Measurements from ENCODE around the gene ERI3. TPM values are rescaled to one million over a fixed set of nuclear protein-coding genes. Genes with fewer than 3 reads are reported as not detected.

Gene ERI3
- total RNA-seq, 1 experiment from 2014 or later = 83.3 TPM

- intact Hi-C loops (cut with micrococcal nuclease; ENCODE audit: unreplicated experiment) (no loop called here), in situ Hi-C loops (cut with HindIII; ENCODE audit: low pct_unique_long_range_greater_than_20kb, low sequenced_read_pairs) (no loop called here)
- Histone ChIP-seq H3K4me1 (ENCODE audit: control insufficient read depth, insufficient read depth, low read length) (no peaks in the 10 kb centered on the region), H3K4me3 (ENCODE audit: low read depth in 2 of 2, low read length in 2 of 2) (no peak overlapping the region), H3K36me3 (ENCODE audit: control insufficient read depth, insufficient read depth, low read length) (peaks cover 7% of the 10 kb centered on the region; the same call in 1 of the 2 replicates), H3K27me3 (ENCODE audit: control insufficient read depth, insufficient read depth, low read length) (no peaks in the 10 kb centered on the region), H3K27ac (ENCODE audit: low read length) (no peak overlapping the region), H3K9me3 (ENCODE audit: control insufficient read depth, insufficient read depth, low read depth, low read length) (no peaks in the 10 kb centered on the region)
- TF ChIP-seq POLR2AphosphoS5 (IDR thresholded peaks at IDR 0.05; ENCODE audit: low read depth, low read length) = no peak
- no peak for TF ChIP-seq REST (IDR thresholded peaks at IDR 0.05; ENCODE audit: insufficient read depth in 1 of 2, low read depth in 2 of 2, low read length in 1 of 2)
- no peak for TF ChIP-seq TCF7L2 (IDR thresholded peaks at IDR 0.05; ENCODE audit: low read depth, low read length)
- TF ChIP-seq CTCF (IDR thresholded peaks at IDR 0.05) = no peak
- no peak for TF ChIP-seq SIN3A (IDR thresholded peaks at IDR 0.05; ENCODE audit: borderline replicate concordance, insufficient read depth, low read depth, low read length)
- no peak for DNase-seq (ENCODE audit: low read depth, low spot score)
- CTCF ChIA-PET = interaction anchor here (0.6 kb wide), 1 partner anchor 258 kb away, joined by 3 read pairs; no protein-coding TSS in a partner anchor
- ATAC-seq = no peak
- POLR2A ChIA-PET = interaction anchor here (0.5 kb wide), 1 partner anchor 198 kb away, joined by 3 read pairs; no protein-coding TSS in a partner anchor
- no TSS peak for BruUV-seq (replicated peaks)
These were observed 39.5 kb downstream of the ERI3 start for GRCh38 chr1:44315521-44315920.

- no peaks in the 10 kb centered on the region for H3K27me3 ChIP-seq (ENCODE audit: control insufficient read depth, insufficient read depth, low read length)
- no TSS peak for BruUV-seq (replicated peaks)
- ChIA-PET CTCF (interaction anchor here (0.5 kb wide), 1 partner anchor 343 kb away, joined by 3 read pairs; no protein-coding TSS in a partner anchor), POLR2A (no interaction called here)
- H3K27ac ChIP-seq (ENCODE audit: low read length) = no peak overlapping the region
- DNase-seq (ENCODE audit: low read depth, low spot score) (no peak), ATAC-seq (no peak)
- no peaks in the 10 kb centered on the region for H3K9me3 ChIP-seq (ENCODE audit: control insufficient read depth, insufficient read depth, low read depth, low read length)
- H3K4me1 ChIP-seq (ENCODE audit: control insufficient read depth, insufficient read depth, low read length) = no peaks in the 10 kb centered on the region
- peaks cover 10% of the 10 kb centered on the region; the same call in 1 of the 2 replicates for H3K36me3 ChIP-seq (ENCODE audit: control insufficient read depth, insufficient read depth, low read length)
- no peak overlapping the region for H3K4me3 ChIP-seq (ENCODE audit: low read depth in 2 of 2, low read length in 2 of 2)
- in situ Hi-C loops (cut with HindIII; ENCODE audit: low pct_unique_long_range_greater_than_20kb, low sequenced_read_pairs) (no loop called here), intact Hi-C loops (cut with micrococcal nuclease; ENCODE audit: unreplicated experiment) (no loop called here)
- TF ChIP-seq CTCF (IDR thresholded peaks at IDR 0.05) (peak; percentile 56), SIN3A (IDR thresholded peaks at IDR 0.05; ENCODE audit: borderline replicate concordance, insufficient read depth, low read depth, low read length) (no peak), POLR2AphosphoS5 (IDR thresholded peaks at IDR 0.05; ENCODE audit: low read depth, low read length) (no peak), TCF7L2 (IDR thresholded peaks at IDR 0.05; ENCODE audit: low read depth, low read length) (no peak), REST (IDR thresholded peaks at IDR 0.05; ENCODE audit: insufficient read depth in 1 of 2, low read depth in 2 of 2, low read length in 1 of 2) (no peak)
These were observed 40.6 kb downstream of the ERI3 start for GRCh38 chr1:44314452-44314851.
